UCSD-AML1 (cell line): ENCODE measurements around the gene OR52N4.
"Not testable (repeated sequence)": the region's sequence is repeated elsewhere in the genome, so short reads cannot be mapped to it uniquely, and the experiment has no call there.

Experiments used
- DNase-seq: peaks from one replicate; lab custom pipeline; 2025; ENCODE audit not compliant: unreplicated experiment; lab: John Stamatoyannopoulos, UW

OR52N4 gene

GRCh38 chr11:5753943-5754342, at the start of gene OR52N4:
Gene OR52N4 (plus strand): TSS chr11:5754243. CDS start chr11:5754741, 498 bp downstream.
- no peak for DNase-seq

- no peak for DNase-seq
Observed at GRCh38 chr11:5705688-5706087, 48.4 kb upstream of the OR52N4 start.

GRCh38 chr11:5712507-5712906, 41.5 kb upstream of the OR52N4 start:
- DNase-seq: no peak

- DNase-seq: peak; percentile 69
Observed at GRCh38 chr11:5713695-5714094, 40.3 kb upstream of the OR52N4 start.

- DNase-seq: not testable (repeated sequence)
Observed at GRCh38 chr11:5716518-5716917, 37.5 kb upstream of the OR52N4 start.

GRCh38 chr11:5719703-5720495, 34.1 kb upstream of the OR52N4 start:
- no peak for DNase-seq

GRCh38 chr11:5722622-5723021, 31.4 kb upstream of the OR52N4 start:
- DNase-seq: no peak

- no peak for DNase-seq
Observed at GRCh38 chr11:5726351-5726750, 27.7 kb upstream of the OR52N4 start.

GRCh38 chr11:5727691-5728090, 26.4 kb upstream of the OR52N4 start:
- no peak for DNase-seq

- DNase-seq: no peak
Observed at GRCh38 chr11:5736396-5736795, 17.6 kb upstream of the OR52N4 start, which contains the start of gene OR56B1. Gene OR56B1 (plus strand): TSS chr11:5736448. CDS start chr11:5736517, 69 bp downstream.

GRCh38 chr11:5737091-5737490, 17.0 kb upstream of the OR52N4 start:
- no peak for DNase-seq

- DNase-seq: no peak
Observed at GRCh38 chr11:5737670-5738392, 16.2 kb upstream of the OR52N4 start.

GRCh38 chr11:5738431-5738830, 15.6 kb upstream of the OR52N4 start:
- no peak for DNase-seq

- no peak for DNase-seq
Observed at GRCh38 chr11:5746614-5747013, 7.4 kb upstream of the OR52N4 start.

- no peak for DNase-seq
Observed at GRCh38 chr11:5749836-5750235, 4.2 kb upstream of the OR52N4 start.

GRCh38 chr11:5767056-5767455, 13.0 kb downstream of the OR52N4 start:
- no peak for DNase-seq

GRCh38 chr11:5783255-5783654, 29.2 kb downstream of the OR52N4 start, which contains the start of gene OR52N5:
Gene OR52N5 (minus strand): TSS chr11:5783355. CDS start chr11:5778634, 4,721 bp downstream.
- DNase-seq: no peak

- DNase-seq: no peak
Observed at GRCh38 chr11:5791165-5791564, 37.1 kb downstream of the OR52N4 start, which contains the start of gene OR52N1. Gene OR52N1 (minus strand): TSS chr11:5791265. CDS start chr11:5788816, 2,449 bp downstream.

- DNase-seq: no peak
Observed at GRCh38 chr11:5796541-5796940, 42.5 kb downstream of the OR52N4 start.

- no peak for DNase-seq
Observed at GRCh38 chr11:5803982-5804381, 49.9 kb downstream of the OR52N4 start.
